Measurements from ENCODE around the gene SPG7.

SPG7 gene

GRCh38 chr16:89484923-89485679 lies 23.1 kb upstream of the SPG7 start:
- FAIRE-seq (no peak), DNase-seq (ENCODE audit: low spot score) (no peak)

GRCh38 chr16:89485701-89486246 lies 22.4 kb upstream of the SPG7 start:
- DNase-seq (ENCODE audit: low spot score) (no peak), FAIRE-seq (no peak)

- FAIRE-seq: peak; percentile 79
- peak; percentile 84 for DNase-seq (ENCODE audit: low spot score)
These were observed 18.9 kb upstream of the SPG7 start for GRCh38 chr16:89489040-89489897.

- DNase-seq (ENCODE audit: low spot score) (no peak), FAIRE-seq (no peak)
These were observed 18.2 kb upstream of the SPG7 start for GRCh38 chr16:89489898-89490438.

- FAIRE-seq (peak; percentile 90), DNase-seq (ENCODE audit: low spot score) (peak; percentile 100)
These were observed 17.6 kb upstream of the SPG7 start, which contains the start of gene ANKRD11 for GRCh38 chr16:89490439-89491237. ANKRD11 (minus strand) TSS chr16:89490561; CDS start chr16:89317019, 173,542 bp downstream.

- no peak for FAIRE-seq
These were observed 16.8 kb upstream of the SPG7 start for GRCh38 chr16:89491238-89491869.

GRCh38 chr16:89491974-89492687 lies 16.1 kb upstream of the SPG7 start:
- no peak for FAIRE-seq
- no peak for DNase-seq (ENCODE audit: low spot score)

More at GRCh38 chr16:89491238-89491869, 16.8 kb upstream of the SPG7 start:
- no peak for DNase-seq (ENCODE audit: low spot score)

GRCh38 chr16:89493776-89494175 lies 14.4 kb upstream of the SPG7 start:
- FAIRE-seq: no peak

GRCh38 chr16:89495121-89495520 lies 13.1 kb upstream of the SPG7 start:
- FAIRE-seq: no peak
- DNase-seq (ENCODE audit: low spot score): no peak

More at GRCh38 chr16:89493776-89494175, 14.4 kb upstream of the SPG7 start:
- no peak for DNase-seq (ENCODE audit: low spot score)

- FAIRE-seq: no peak
- DNase-seq (ENCODE audit: low spot score): no peak
These were observed 9.4 kb upstream of the SPG7 start for GRCh38 chr16:89498839-89499238.

- no peak for FAIRE-seq
- no peak for DNase-seq (ENCODE audit: low spot score)
These were observed 8.4 kb upstream of the SPG7 start for GRCh38 chr16:89499767-89500166.

GRCh38 chr16:89502081-89502843 lies 5.9 kb upstream of the SPG7 start:
- FAIRE-seq (no peak), DNase-seq (ENCODE audit: low spot score) (peak; percentile 26)

GRCh38 chr16:89504091-89504490 lies 4.1 kb upstream of the SPG7 start:
- FAIRE-seq (no peak), DNase-seq (ENCODE audit: low spot score) (no peak)

- no peak for FAIRE-seq
- peak; percentile 66 for DNase-seq (ENCODE audit: low spot score)
These were observed 2.7 kb upstream of the SPG7 start for GRCh38 chr16:89505204-89506112.

GRCh38 chr16:89506113-89506504 lies 2.1 kb upstream of the SPG7 start:
- no peak for FAIRE-seq
- no peak for DNase-seq (ENCODE audit: low spot score)

GRCh38 chr16:89506791-89507191 lies 1.4 kb upstream of the SPG7 start:
- DNase-seq (ENCODE audit: low spot score) (no peak), FAIRE-seq (no peak)

- FAIRE-seq: no peak
- DNase-seq (ENCODE audit: low spot score): no peak
These were observed 879 bp upstream of the SPG7 start for GRCh38 chr16:89507214-89507833.

GRCh38 chr16:89510526-89510925 lies 2.3 kb downstream of the SPG7 start:
- DNase-seq (ENCODE audit: low spot score) (no peak), FAIRE-seq (no peak)

Data from urothelium cell line (cell line).